Measurements from ENCODE around the gene TREML2.

Gene TREML2

DNA sequence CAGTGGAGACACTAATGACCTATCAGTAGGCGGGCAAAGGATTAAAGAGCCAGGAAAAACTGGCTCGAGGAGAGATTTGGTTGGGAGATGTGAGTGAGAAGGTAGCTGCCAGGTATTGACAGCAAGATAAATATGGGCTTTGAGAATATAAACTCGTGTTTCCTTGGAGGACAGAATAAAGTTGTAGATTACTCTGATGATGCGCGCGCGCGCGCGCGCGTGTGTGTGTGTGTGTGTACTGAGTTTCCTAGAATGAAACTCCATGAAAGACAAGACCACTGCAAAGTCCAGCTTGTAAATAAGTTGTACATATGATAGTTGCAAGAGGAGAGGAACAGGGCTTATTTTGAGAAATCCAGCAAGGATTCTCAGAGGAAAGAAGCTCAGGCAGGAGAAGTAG, 24.8 kb downstream of the TREML2 start:
- DNase-seq = no peak

DNA sequence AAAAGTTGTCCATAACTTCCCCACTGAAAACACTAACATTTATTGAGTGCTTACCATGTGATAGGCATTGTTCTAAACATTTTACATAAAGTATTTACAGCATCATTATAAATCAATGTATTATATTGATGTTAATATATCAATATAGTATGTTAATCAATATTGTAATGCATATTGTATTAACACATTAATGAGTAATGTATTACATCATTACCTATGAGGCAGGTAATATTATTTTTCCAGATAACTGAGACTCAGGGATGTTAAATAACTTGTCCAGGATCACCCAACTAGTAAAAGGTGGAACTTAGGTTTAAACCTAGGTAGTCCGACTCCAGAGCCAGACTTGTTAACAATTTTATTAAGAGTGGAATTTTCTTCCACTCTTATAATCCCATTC, 25.9 kb downstream of the TREML2 start:
- DNase-seq = no peak

DNA sequence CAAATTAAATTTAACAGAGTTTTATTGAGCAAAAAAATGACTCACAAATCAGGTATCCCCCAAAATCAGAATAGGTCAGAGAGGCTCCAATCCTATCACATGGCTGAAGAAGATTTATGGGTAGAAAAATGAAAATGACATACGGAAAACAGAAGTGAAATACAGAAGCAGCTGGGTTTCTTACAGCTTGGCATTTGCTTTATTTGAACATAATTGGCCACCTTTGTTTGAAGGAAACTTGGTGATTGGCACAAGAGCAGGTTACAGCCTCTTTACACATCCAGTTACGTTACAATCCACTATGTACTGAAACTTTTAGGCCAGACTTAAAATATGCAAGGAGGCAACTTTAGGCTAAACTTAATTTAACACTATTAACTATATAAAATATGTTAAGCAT, 26.3 kb downstream of the TREML2 start:
- DNase-seq = no peak

DNA sequence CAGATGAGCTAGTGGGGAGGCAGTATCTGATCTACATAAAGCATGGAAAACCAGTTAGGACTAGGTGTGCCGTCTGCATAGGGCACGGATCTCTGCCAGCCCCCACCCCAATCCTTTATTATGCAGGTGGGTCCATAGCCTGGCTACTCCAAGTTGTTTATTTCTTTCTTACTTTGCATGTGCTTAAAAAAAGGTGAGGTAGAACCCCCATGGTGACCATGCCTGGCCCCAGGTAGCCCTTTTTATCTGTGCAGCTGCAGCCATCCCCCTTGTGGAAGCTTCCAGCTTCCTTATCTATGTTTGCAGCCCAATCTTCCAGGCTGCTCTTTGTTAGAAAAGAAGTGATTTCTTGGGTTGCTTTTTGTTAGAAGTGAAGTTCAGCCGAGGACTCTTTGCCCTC, 29.0 kb downstream of the TREML2 start:
- DNase-seq = no peak

DNA sequence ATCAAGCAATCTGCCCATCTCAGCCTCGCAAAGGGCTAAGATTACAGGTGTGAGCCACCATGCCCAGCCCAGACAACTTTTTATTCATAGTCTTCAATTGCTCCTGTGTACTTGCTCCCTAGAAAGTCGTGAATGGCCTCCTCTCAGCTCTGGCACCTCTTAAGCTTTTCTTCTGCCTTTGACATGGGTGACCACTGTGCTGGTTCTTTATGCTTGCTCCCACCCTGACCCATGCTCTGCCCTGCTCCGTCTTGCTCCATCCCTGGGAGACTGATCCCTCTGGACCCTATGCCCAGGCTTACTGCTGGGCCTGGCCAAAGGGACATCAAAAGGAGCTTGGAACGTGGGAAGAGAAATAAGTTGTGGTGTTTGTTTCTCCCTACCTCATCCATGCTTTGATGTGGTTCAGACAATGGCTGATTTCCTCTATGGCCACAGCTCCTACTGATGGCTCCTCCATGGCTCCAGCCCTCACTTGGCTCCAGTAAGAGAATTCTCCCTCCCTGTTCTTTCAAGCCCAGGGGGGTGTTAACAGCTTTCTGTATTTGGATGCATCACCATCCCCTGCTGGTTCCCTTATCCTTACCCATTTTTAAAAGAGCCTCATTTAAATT, 30.3 kb downstream of the TREML2 start:
- no peak for DNase-seq

DNA sequence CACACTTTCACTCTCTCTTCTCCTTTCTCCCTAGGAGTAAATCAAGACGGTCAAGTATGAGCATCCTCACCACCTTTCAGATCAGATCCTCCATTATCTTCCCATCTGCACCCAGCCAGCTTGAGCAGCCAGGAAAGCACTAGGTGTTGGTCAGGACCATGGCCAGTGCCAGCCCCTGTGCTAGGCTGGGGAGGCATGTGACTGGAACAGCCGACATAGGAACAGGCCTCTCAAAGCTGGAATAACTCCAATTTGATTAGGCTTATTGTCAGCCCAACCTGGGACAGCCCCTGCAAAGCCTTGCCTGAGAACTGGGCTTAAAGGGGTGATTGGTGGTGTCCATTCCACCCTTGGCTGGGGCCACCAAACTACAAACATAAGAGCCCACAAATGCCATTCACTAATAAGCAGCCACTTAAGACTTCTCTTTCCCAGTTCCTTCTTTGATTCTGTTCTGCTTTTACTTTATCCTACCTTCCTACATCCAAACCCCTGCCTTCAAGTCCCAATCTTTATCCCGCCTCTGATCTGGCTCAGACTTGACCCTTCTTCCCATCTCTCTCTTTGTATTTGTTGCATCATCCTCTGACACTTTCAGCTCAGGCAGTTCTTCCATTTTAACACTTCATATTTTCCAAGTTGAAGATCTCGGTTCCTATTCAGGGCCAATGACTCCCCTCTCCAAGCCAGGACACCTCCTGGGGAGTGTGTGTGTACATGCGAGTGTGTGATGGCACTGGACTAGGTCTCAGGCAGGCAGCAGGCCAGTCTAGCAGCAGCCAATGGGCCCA, 33.6 kb downstream of the TREML2 start:
- peak; percentile 20 for DNase-seq

DNA sequence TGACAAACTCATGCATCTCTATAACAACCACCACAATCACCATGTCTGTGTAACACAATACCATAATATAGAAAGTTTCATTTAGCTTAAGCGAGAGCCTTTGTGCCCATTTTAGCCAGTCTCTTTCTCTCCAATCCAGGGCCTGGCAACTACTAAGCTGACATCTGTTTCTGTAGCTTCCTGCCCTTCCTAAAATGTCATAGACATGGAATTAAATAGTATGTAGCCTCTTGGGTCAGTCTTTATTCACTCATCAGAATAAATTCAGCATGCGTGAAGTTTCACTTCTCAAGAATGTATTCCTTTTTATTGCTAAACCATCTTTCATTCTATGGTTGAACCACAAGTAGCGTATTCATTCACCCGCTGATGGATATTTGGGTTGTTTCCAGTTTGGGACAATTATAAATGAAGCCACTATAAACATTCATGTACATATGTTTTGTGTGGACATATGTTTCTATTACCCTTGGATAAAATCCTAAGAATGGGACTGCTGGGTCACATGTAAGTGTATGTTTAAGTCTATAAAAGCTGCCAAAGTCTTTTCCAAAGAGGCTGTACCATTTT, 36.3 kb downstream of the TREML2 start:
- peak; percentile 21 for DNase-seq

DNA sequence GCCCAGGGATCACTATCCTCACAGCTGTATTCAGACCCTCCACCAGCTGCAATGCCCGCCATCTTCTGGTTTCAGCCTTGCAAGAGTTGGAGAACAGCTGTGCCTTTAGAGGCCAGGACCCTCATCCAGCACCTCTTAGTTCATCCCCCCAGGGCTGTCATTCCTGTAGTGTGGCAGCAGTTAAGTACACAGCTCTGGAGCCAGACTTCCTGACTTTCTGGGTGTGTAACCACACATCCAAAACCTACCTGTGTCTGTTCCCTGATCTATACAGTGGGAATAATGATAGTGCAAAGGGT, 37.6 kb downstream of the TREML2 start:
- no peak for DNase-seq

DNA sequence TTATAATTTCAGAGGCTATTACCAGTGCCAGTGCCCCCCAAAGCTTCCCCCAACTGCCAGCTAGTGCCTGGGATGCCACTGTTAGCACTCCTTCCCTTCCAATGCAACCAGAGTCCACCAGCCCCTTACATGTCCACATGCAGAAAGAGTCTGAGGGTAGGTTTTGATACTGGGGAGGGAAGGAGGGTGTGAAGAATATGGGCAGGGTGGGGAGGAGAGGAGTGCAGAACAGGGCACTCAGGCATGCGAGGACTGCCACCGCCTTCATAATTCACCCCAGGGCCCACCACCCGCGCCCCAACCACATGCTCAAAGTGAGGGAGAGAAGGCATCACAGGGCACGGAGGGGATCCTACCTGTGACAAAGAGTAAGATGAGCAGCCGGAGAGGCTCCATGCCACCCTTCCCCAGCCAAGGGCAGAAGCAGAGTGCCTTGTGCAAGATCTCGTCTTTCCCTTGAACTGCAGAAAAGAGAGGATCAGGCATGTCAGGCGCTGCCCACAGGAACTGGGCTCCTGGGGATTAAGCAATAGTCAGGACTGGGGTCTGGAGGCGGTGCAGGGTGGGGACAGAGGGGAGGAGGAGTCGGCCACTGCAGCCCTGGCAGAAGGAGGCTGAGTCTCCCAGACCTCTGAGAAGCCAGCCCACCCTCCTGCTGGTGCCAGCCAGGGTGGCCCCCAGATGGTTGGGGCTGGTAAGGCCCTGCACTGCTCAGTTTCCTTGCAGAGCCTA, 38.1 kb downstream of the TREML2 start, which contains the start of gene TREM2:
Gene TREM2 (minus strand): TSS at position 430 of the 732 bp plus-strand sequence. CDS start 34 bp downstream, at position 396.
- no peak for DNase-seq

DNA sequence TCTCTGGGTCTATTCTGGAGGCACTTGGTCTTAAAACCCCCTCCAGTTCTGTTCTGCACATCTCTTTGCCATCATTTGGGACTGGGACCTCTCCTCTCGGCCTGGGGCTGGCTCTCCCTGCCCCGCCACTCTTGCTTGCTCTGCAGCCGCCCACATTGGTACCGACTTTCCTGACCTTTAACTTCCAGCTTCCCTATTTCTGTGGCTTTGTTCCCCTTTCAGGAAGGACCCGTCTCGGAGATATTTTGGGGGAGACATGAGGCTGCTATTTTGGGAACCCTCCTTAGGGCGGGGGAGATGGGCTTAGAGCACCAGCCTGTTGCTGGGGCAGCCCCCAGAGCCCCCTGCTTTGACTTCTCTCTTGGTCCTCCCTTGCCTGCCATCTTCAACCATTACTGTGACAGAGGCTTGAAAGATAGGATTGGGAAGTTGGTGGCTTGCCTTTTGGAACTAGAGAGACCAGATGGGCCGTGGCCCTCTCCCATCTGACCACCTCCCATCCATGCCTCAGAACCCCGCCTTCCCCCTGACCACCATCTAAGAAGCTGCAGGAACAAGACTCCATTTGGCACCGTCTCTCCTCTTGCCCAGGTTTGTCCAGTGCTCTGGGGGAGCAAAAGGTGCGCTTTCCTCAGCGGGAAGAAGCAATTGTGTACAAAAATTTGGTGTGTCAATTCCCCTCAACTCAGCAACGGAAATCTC, 38.9 kb downstream of the TREML2 start:
- no peak for DNase-seq

DNA sequence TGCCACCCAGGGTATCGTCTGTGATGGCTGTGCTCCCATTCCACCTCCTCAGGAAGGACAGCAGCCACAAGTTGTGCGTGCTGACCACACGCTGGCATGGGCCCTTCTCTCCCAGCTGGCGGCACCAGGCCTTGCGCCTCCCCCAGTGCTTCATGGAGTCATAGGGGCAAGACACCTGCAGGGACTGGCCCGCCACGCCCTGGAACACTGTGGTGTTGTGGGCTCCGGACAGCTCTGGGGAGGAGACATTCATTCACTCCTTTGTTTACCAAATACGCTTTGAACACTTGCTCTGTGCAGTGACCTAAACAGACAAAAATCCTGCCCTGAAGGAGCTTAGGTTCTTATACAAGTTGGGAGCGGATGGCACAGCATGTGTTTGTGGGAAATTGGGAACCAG, 39.6 kb downstream of the TREML2 start:
- DNase-seq = no peak

DNA sequence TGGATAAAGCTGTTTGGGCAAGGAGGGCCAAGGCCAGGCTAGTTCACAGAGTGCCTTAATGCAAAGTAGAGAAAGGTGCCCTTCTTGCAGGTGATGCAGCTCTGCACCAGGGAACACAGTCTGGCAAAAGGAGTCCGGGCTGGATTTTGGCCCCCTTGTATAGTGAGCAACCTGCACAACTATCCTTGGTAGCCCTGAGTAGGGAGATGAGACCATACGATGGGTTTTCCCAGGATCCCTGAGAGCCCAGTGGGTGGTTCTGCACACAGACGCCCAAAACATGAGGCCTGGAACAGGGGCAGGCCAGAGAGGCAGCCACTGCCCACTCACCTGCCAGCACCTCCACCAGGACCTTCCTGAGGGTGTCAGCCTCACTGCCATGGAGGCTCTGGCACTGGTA, 40.0 kb downstream of the TREML2 start:
- DNase-seq = no peak

DNA sequence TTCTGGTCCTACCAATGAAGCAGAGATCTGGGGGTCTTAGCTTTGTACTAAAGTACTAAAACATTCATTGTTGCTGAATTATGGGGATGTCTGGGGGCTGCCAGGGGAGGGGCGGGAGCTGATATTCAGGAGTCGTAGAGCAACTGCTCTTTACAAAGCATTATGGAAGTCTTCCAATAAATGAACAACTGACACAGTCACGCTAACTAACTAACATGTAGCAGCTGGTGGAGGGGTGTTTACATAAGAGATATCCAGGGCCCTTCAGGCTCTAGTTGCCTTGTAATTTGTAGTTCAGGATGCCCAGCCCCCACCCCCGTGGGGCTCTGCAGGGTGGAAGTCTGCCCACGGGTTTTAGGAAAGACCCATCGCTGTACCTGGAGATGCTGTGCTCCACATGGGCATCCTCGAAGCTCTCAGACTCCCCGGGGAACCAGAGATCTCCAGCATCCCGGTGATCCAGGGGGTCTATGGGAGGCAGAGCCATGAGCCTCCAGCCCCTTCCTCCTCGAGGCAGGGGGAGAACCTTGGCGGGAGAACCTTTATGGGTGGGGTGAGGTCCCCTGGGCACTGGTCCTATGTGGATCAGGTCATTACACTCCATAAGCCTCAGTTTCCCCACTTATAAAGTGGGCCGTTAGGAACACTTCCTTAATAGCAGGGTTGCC, 41.4 kb downstream of the TREML2 start:
- DNase-seq = no peak

DNA sequence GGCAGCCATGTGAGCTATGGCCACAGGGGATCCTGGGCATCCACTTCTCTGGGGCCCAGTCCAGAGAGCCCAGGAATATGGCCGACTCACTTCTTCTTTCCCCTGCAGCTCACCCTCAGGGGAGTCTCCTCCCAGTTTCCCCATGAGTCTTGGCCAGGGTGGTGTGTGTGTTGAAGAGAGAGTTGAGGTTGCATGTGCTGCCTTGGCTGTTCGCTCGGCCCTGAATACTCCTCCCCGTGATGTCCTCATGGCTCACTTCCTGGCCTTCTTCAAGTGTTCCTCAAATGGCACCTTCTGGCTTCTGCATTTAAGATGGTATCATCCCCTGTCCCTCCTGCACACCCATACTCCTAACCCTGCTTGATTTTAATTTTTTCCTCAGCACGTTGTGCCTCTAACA, 43.6 kb downstream of the TREML2 start:
- no peak for DNase-seq

DNA sequence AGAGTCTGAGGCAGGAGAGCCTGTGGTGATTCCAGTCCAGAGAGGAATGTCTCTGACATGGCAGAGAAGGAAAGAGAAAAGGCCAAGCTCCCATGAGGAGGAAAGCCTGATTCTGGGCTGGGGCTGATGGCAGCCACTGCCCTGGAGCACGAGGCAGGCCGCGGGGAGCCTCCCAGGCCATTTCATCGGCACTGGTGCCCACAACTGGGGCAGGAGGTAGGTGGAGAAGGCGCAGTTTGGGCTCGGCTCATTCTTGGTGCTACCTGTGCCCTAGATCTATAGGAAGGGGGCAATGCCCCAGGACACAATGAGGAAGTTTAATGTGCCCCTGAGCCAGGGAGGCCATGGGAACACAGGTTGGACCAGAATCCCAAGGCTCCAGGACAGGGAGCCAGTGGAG, 44.2 kb downstream of the TREML2 start:
- no peak for DNase-seq

DNA sequence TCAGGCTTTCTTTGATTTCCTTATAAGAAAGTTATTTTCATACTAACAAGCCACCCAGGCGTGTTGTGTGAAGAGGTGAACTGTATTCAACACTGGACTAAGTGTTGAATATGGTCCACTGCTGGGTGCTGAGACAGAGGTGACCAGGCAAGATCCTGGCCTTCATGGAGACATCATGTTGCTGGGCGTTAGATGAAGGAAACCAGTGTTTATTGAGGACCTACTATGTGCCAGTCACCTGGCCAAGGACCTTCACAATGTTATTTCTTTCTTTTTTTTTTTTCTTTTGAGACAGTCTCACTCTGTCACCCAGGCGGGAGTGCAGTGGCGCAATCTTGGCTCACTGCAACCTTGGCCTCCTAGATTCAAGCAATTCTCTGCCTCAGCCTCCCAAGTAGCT, 44.9 kb downstream of the TREML2 start:
- DNase-seq = no peak

DNA sequence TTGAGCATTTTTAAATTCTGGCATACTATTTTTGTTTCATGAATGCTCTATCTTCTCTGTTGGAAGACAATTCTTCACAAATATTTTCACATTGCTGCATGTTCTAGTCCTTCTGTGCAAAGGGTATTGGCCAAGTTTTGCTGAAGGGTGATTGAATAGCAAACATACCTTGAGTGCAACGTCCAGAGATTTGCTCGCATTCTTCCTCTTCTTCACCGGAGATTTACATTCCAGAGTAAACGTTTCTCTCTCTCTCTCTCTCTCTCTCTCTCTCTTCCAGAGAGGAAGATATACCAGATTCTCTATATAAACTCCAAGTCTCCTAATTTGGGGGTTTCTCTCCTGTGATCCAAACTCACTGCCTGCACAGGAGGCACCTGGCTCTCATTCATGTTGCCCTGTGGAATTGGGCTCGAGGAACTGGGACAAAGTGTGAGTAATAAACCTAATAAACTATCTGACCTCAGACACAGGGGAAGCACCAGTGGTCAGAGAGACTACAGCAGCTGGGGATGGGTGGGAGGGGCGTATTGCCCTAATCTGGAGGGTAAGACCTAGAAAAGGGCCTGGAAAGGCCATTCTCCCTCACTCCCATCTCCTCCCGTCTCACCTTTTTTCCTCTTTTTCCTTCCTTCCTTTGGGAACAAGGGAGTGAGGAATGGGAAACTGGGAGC, 45.7 kb downstream of the TREML2 start:
- DNase-seq = no peak

DNA sequence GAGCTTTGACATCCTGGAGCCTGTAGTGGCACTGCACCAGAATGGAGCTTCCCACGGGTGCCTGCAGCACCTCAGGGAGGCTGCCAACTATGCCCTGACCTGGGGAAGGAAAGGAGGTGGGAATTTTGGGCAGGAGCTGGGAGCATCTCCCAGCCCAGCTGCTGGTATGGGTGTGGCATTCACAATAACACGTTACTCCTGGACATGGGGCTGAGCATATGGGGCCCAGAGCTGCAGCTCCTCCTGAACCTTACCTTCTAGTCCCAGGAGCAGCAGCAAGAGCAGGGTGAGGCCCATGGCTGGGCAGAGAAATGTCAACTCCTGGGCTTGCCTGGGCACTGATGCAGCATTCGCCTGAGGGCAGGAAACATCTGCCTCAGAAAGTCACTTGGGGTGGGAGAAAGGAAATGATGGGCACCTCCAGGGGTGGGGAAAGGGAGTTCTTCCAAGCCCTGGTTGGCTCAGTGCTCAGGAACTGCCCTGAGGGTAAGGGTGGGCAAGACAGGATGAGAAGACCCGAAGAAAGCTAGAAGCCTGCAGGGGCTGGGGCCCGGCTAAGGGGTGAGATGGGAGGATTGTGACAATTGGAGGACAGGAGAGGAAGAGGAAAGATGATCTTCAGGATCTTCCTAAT, 46.8 kb downstream of the TREML2 start, which contains the start of gene TREML1:
Gene TREML1 (minus strand): TSS at position 356 of the 634 bp plus-strand sequence. CDS start 59 bp downstream, at position 297.
- no peak for DNase-seq

DNA sequence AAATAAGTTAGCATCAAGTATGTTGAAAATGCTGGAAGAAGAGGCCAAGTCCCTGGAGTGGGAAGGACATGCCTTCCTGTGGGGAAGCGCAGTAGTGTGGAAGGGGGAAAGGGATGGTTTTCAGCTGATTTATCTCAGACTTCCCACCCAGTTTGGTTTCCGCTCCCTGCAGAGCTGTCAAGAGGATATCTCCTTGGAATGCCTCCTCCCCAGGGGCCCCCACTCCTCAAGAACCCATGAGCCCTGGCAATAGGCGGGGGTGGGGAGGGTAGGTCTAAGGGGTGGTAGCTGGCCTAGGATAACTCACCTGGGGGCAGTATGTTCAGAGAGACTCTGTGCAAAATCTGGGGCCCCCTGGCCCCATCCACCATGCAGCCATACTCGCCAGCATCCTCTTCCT, 47.5 kb downstream of the TREML2 start:
- no peak for DNase-seq

DNA sequence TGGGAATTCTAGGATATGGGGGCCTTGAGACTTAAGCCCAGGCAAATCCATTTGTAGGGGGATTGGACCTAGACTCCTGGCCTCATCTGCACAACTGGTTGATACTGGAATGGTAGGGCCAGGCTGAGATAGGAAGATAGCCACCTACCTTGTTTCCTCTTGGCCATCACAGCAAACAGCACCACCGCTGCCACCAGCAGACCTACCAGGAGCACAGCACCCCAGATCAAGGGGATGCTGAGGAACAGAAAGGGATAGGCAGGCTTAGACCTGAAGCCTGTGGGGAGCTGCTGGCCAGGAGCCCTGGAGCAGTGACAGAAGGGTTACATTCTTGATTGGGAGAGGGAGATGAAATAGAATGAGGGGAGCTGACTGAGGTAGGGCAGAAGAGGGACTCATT, 50.3 kb downstream of the TREML2 start:
- no peak for DNase-seq

DNA sequence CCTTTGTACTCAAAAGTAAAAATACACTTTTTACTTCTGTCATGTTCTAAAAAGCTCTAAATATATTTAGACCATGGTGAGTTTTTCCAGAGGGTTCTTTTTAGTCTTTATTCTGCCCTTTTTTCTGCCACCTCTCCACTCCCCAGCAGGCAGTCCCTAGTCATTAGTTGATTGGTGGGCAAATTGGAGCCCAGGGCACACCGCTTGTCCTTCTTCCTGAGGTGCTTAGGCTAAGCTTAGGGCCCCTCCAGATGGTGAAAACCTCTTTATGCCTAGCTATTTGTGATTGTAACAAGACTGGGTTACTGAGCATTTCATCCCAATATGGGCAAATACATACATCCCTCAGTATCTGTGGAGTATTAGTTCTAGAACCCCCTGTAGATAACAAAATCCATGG, 53.0 kb downstream of the TREML2 start:
- DNase-seq = no peak
